Retinal pigment epithelial cell (primary cell): ENCODE measurements around the gene TNFAIP8L1.
"Not testable (repeated sequence)": the region's sequence is repeated elsewhere in the genome, so short reads cannot be mapped to it uniquely, and the experiment has no call there.

ENCODE experiments used
- DNase-seq: peaks from one replicate; pipeline ENCODE4 v3.0.0-alpha.2; 2010; ENCODE audit warnings: low read depth
- H3K4me3 ChIP-seq: 2 replicates; pipeline ENCODE4 v1.5.1; 2011; ENCODE audit warnings: mild to moderate bottlenecking, low read length, control low read depth, moderate library complexity
- CTCF ChIP-seq: conservative IDR thresholded peaks from 2 replicates; pipeline ENCODE4 v1.5.1; 2011; ENCODE audit warnings: low read depth, low read length, control low read depth, inconsistent platforms

Gene TNFAIP8L1

GRCh38 chr19:4594201-4594600 is 45.1 kb upstream of the TNFAIP8L1 start:
- no peak for TF ChIP-seq CTCF
- no peak overlapping the region for H3K4me3 ChIP-seq
- DNase-seq: no peak

GRCh38 chr19:4595158-4595557 is 44.2 kb upstream of the TNFAIP8L1 start:
- H3K4me3 ChIP-seq, DNase-seq: not testable (repeated sequence)

GRCh38 chr19:4596033-4596904 is 43.0 kb upstream of the TNFAIP8L1 start:
- DNase-seq: no peak

GRCh38 chr19:4597278-4597974 is 41.9 kb upstream of the TNFAIP8L1 start:
- TF ChIP-seq CTCF: no peak
- H3K4me3 ChIP-seq: peak overlapping the region; percentile 19
- DNase-seq: no peak

More at GRCh38 chr19:4596033-4596904, 43.0 kb upstream of the TNFAIP8L1 start:
- TF ChIP-seq CTCF: no peak
- no peak overlapping the region for H3K4me3 ChIP-seq

GRCh38 chr19:4597975-4598671 is 41.2 kb upstream of the TNFAIP8L1 start:
- H3K4me3 ChIP-seq: peak overlapping the region; percentile 19
- DNase-seq: no peak
- TF ChIP-seq CTCF: no peak

- TF ChIP-seq CTCF: no peak
- no peak for DNase-seq
- H3K4me3 ChIP-seq: no peak overlapping the region
These were observed 40.6 kb upstream of the TNFAIP8L1 start for GRCh38 chr19:4598712-4599111.

- DNase-seq: no peak
- no peak for TF ChIP-seq CTCF
- H3K4me3 ChIP-seq: no peak overlapping the region
These were observed 39.2 kb upstream of the TNFAIP8L1 start for GRCh38 chr19:4600082-4600481.
